K562 (cell line): ENCODE results near the gene TRIP10. TPM values are rescaled to one million over a fixed set of nuclear protein-coding genes. Genes with fewer than 3 reads are reported as not detected.

Experiments
- ATAC-seq: fragments of 200-7000 bp; cut with Tn5 transposase; 3 replicates; pipeline ENCODE4 v1.9.1; 2020; ENCODE audit warnings: moderate library complexity
- BruUV-seq: library from RNA; stranded (reverse); fragments of 400-500 nt; replicated peaks from 2 replicates; lab custom pipeline; 2021; lab: Mats Ljungman, UMichigan
- CTCF ChIA-PET: fragments of 300-600 bp; formaldehyde crosslinking; extraction: SDS; loops from one replicate; lab custom pipeline; 2021; ENCODE audit warnings: low intra/inter-chr PET ratio; lab: Yijun Ruan, JAX
- POLR2A ChIA-PET: fragments of 300-600, 350-650 bp; sonication (Branson Sonifier 250); formaldehyde crosslinking; extraction: SDS; loops from one replicate; lab custom pipeline; 2021; ENCODE audit warnings: antibody characterized with exemption, inconsistent platforms; lab: Yijun Ruan, JAX
- DNase-seq, 4 experiments: peaks; one replicate each; pipeline versions ENCODE4 v3.0.0 to v3.0.0-alpha.2; 2011 to 2018; ENCODE audit warnings: low spot score in 3 of 4, mixed read lengths in 3 of 4; ENCODE audit errors: extremely low read depth in 1 of 4
- FAIRE-seq: peaks from 2 replicates; lab custom pipeline; 2011; peaks lifted over from hg19 to GRCh38; lab: Jason Lieb, UNC
- H2AFZ ChIP-seq: 2 replicates; pipeline ENCODE4 v1.6.0; 2011; ENCODE audit warnings: low read depth, low read length, control low read depth, inconsistent platforms
- H3K27ac ChIP-seq: fragments of 200-600 bp; 3 replicates; pipeline ENCODE4 v1.8.0; 2011; ENCODE audit warnings: low read depth, mild to moderate bottlenecking, control low read depth, inconsistent platforms, low read length, moderate library complexity, mixed read lengths; ENCODE audit errors: extremely low read depth
- H3K27me3 ChIP-seq, 2 experiments: fragments of 300-600 bp in 1 of 2; 2 replicates in 1 of 2; 3 replicates in 1 of 2; pipeline versions ENCODE4 v1.6.0 to v1.8.0; 2011; ENCODE audit warnings: inconsistent platforms in 2 of 2, low read length in 2 of 2, mild to moderate bottlenecking in 1 of 2, mixed read lengths in 1 of 2, moderate library complexity in 1 of 2; ENCODE audit not compliant: control insufficient read depth in 2 of 2, insufficient read depth in 2 of 2
- H3K36me3 ChIP-seq: fragments of 300-600 bp; 3 replicates; pipeline ENCODE4 v1.8.0; 2011; ENCODE audit warnings: mild to moderate bottlenecking, low read length, inconsistent platforms; ENCODE audit not compliant: control insufficient read depth, insufficient read depth
- H3K4me1 ChIP-seq, 2 experiments: fragments of 200-600 bp in 1 of 2; replicated peaks in 1 of 2; 2 replicates in 1 of 2; 3 replicates in 1 of 2; pipeline versions ENCODE4 v1.5.1 to v1.8.0; 2011; ENCODE audit warnings: inconsistent platforms in 2 of 2, low read length in 2 of 2, mild to moderate bottlenecking in 1 of 2, mixed read lengths in 1 of 2, moderate library complexity in 1 of 2; ENCODE audit not compliant: control insufficient read depth in 2 of 2, insufficient read depth in 2 of 2
- H3K4me2 ChIP-seq: 2 replicates; pipeline ENCODE4 v1.6.1; 2011; ENCODE audit warnings: low read length, control low read depth, inconsistent platforms, mixed read lengths; ENCODE audit not compliant: insufficient read depth
- H3K4me3 ChIP-seq: fragments of 200-600 bp; sonication (generic), shearing (Covaris generic); 2 replicates; pipeline ENCODE4 v1.5.1; 2016; ENCODE audit warnings: control low read depth, inconsistent platforms
- H3K79me2 ChIP-seq: fragments of 200-600 bp; 3 replicates; pipeline ENCODE4 v1.8.0; 2011; ENCODE audit warnings: low read length, inconsistent platforms; ENCODE audit not compliant: control insufficient read depth, insufficient read depth
- H3K9ac ChIP-seq, 2 experiments: 2 replicates each; pipeline versions ENCODE4 v1.6.0 to v1.6.1; 2011; ENCODE audit warnings: low read depth in 2 of 2, low read length in 2 of 2, control low read depth in 1 of 2, inconsistent platforms in 1 of 2, mild to moderate bottlenecking in 1 of 2, mixed read lengths in 1 of 2; ENCODE audit not compliant: insufficient read depth in 1 of 2
- H3K9me1 ChIP-seq: one replicate; pipeline ENCODE4 v1.6.0; 2011; ENCODE audit warnings: inconsistent platforms, mild to moderate bottlenecking, low read length, moderate library complexity; ENCODE audit not compliant: control insufficient read depth, insufficient read depth
- H3K9me3 ChIP-seq: replicated peaks from 2 replicates; pipeline ENCODE4 v1.5.1; 2011; ENCODE audit warnings: low read depth, low read length, inconsistent platforms; ENCODE audit not compliant: control insufficient read depth, insufficient read depth
- H4K20me1 ChIP-seq: replicated peaks from 2 replicates; pipeline ENCODE4 v1.6.1; 2011; ENCODE audit warnings: low read length, inconsistent platforms, mixed read lengths; ENCODE audit not compliant: control insufficient read depth, insufficient read depth
- FOSL1 ChIP-seq: fragments of 200-800 bp; sonication (Bioruptor generic); conservative IDR thresholded peaks from 2 replicates; pipeline ENCODE4 v1.6.1; 2016; ENCODE audit warnings: missing genetic modification characterization, missing compliant biosample characterization
- MLLT1 ChIP-seq, 2 experiments: fragments of 450-650 bp; IDR thresholded peaks; 2 replicates each; pipeline ENCODE4 v1.6.1; 2016
- NFATC3 ChIP-seq: fragments of 450-650 bp; IDR thresholded peaks from 2 replicates; pipeline ENCODE4 v1.6.1; 2017; ENCODE audit warnings: mild to moderate bottlenecking
- PCBP1 ChIP-seq: fragments of 200-400 bp; formaldehyde crosslinking; IDR thresholded peaks from 2 replicates; pipeline ENCODE4 v1.6.1; 2018; ENCODE audit warnings: mild to moderate bottlenecking, low read depth, low read length; ENCODE audit not compliant: poor library complexity, severe bottlenecking
- SRSF1 ChIP-seq: fragments of 200-400 bp; formaldehyde crosslinking; IDR thresholded peaks from 2 replicates; pipeline ENCODE4 v1.6.1; 2017; ENCODE audit warnings: mild to moderate bottlenecking, low read depth, low read length, moderate library complexity
- THRA ChIP-seq: fragments of 450-650 bp; IDR thresholded peaks from 2 replicates; pipeline ENCODE4 v1.6.1; 2017; ENCODE audit warnings: mild to moderate bottlenecking, moderate library complexity
- VEZF1 ChIP-seq: fragments of 200-800 bp; sonication (Bioruptor generic); IDR thresholded peaks from 2 replicates; pipeline ENCODE4 v1.6.1; 2017; ENCODE audit warnings: missing genetic modification characterization, missing compliant biosample characterization
- ZNF518B ChIP-seq: fragments of 250-450 bp; sonication (Bioruptor Pico); IDR thresholded peaks from 2 replicates; pipeline ENCODE4 v1.5.0; 2021; ENCODE audit warnings: mild to moderate bottlenecking, moderate library complexity
- ZNF639 ChIP-seq, 2 experiments: fragments of 200-800 bp in 1 of 2; sonication (Bioruptor generic) in 1 of 2; sonication (generic) in 1 of 2; formaldehyde crosslinking in 1 of 2; IDR thresholded peaks in 1 of 2; conservative IDR thresholded peaks in 1 of 2; 2 replicates each; pipeline versions ENCODE4 v1.5.0 to v1.6.1; 2016 to 2020; ENCODE audit warnings: missing compliant biosample characterization in 1 of 2, missing genetic modification characterization in 1 of 2, missing genetic modification reagents in 1 of 2
- ZNF707 ChIP-seq: fragments of 250-450 bp; sonication (Bioruptor Pico); conservative IDR thresholded peaks from 2 replicates; pipeline ENCODE4 v1.8.0; 2022; ENCODE audit warnings: inconsistent platforms, mild to moderate bottlenecking, moderate library complexity
- WGBS: fragments of 100-300 bp; shearing (Covaris generic); methylation state at CpG from one replicate; pipeline ENCODE4 v1.1.6; 2016; ENCODE audit warnings: low coverage, mixed read lengths; ENCODE audit not compliant: insufficient coverage; ENCODE audit errors: missing lambda C conversion rate; 5-methylcytosine and 5-hydroxymethylcytosine counted together
- in situ Hi-C: fragments of 300-500 bp; cut with MboI; formaldehyde crosslinking; loops from 4 replicates; pipeline ENCODE4 v1.15.0; 2018; ENCODE audit warnings: inconsistent platforms, mixed read lengths
- intact Hi-C: fragments of 100-400 bp; cut with micrococcal nuclease; formaldehyde crosslinking; loops from 2 replicates; pipeline ENCODE4 v1.14.2; 2022
- polyA plus RNA-seq, 8 experiments: library from polyadenylated mRNA; depleted of rRNA in 4 of 8; stranded (reverse) in 5 of 8; unstranded in 3 of 8; fragments of >200 nt; fragmentation: Nextera tagmentation in 2 of 8; fragmentation: Illumina TruSeq in 1 of 8; extraction: Ambion mirVana in 2 of 8; extraction: Trizol in 1 of 8; gene quantifications; 2 replicates each; pipeline versions ENCODE4 v1.2.1 to v1.2.3, GENCODE V29; 2011 to 2014; ENCODE audit warnings: inconsistent platforms in 1 of 8, missing spikeins in 1 of 8
- total RNA-seq, 7 experiments: library from RNA; depleted of rRNA in 6 of 7; stranded (reverse); fragments of >200 nt in 6 of 7; fragmentation: Illumina TruSeq in 2 of 7; extraction: Trizol in 2 of 7; gene quantifications; 2 replicates each; pipeline versions ENCODE4 v1.2.1 to v1.2.3, GENCODE V29; 2011 to 2021; ENCODE audit warnings: low replicate concordance in 1 of 7

TRIP10 gene
- total and polyA plus RNA-seq, 9 of the 15 experiments (the other 6 are each of a cell fraction or from before 2014, with no cell fraction given), result 1.2 to 66.8 (median 36.1) TPM

- Histone ChIP-seq H3K36me3 (peaks cover 44% of the 10 kb centered on the region; the same call in 2 of the 3 replicates), H3K4me1 (peaks cover 30 to 69% of the 10 kb centered on the region in 2 experiments), H3K9me3 (no peaks in the 10 kb centered on the region), H4K20me1 (no peaks in the 10 kb centered on the region), H2AFZ (peak overlapping the region; percentile 80), H3K27me3 (no peaks in the 10 kb centered on the region), H3K4me3 (peak overlapping the region; percentile 87), H3K27ac (peak overlapping the region; percentile 85), H3K79me2 (peaks cover 42% of the 10 kb centered on the region), H3K9ac (peak overlapping the region; percentile 82 to 97), H3K9me1 (no peaks in the 10 kb centered on the region), H3K4me2 (peak overlapping the region; percentile 87)
- peak; percentile 11; the same call in 2 of the 3 replicates for ATAC-seq
- no peak for FAIRE-seq
- in situ Hi-C loops (no loop called here), intact Hi-C loops (loop anchor here (2.0 to 10.0 kb wide), 3 partner anchors 27 to 225 kb away; partner anchors contain the start of gene SH2D3A)
- ChIA-PET POLR2A (interaction anchor here (0.7 kb wide), 1 partner anchor 18 kb away, joined by 3 read pairs; no protein-coding TSS in a partner anchor), CTCF (interaction anchor here (2.8 kb wide), 1 partner anchor 123 kb away, joined by 16 read pairs; no protein-coding TSS in a partner anchor)
- peak; percentile 68 to 85 (median 80) for DNase-seq
- 2% methylated on average over 32 of the region's 34 CpGs for WGBS
- TSS peak; percentile 74 for BruUV-seq
- TF ChIP-seq NFATC3 (no peak), ZNF707 (CRISPR knock-in tag) (no peak), ZNF639 (CRISPR knock-in tag; conservative IDR thresholded peaks at IDR 0.05 in 1 of 2, IDR thresholded peaks at IDR 0.05 in 1 of 2) (peak in 1 of 2 experiments; percentile 33; a peak in 1 of 4 replicates), SRSF1 (no peak), FOSL1 (tag) (no peak), ZNF518B (CRISPR knock-in tag) (no peak), PCBP1 (peak; percentile 63), THRA (no peak), VEZF1 (CRISPR knock-in tag) (peak; percentile 66), MLLT1 (IDR thresholded peaks at IDR 0.05) (no peak)
Observed at GRCh38 chr19:6739883-6740588, 556 bp downstream of the TRIP10 start.
